HG02840 (cell line): ENCODE results near the gene YTHDF1.
"Not testable (repeated sequence)": the region's sequence is repeated elsewhere in the genome, so short reads cannot be mapped to it uniquely, and the experiment has no call there.

Source experiments
- ATAC-seq: cut with Tn5 transposase; IDR thresholded peaks from one replicate; pipeline ENCODE4 v1.9.1; 2021; ENCODE audit warnings: mild to moderate bottlenecking, moderate library complexity, moderate number of reproducible peaks; ENCODE audit not compliant: unreplicated experiment, low FRiP score

YTHDF1 gene

DNA sequence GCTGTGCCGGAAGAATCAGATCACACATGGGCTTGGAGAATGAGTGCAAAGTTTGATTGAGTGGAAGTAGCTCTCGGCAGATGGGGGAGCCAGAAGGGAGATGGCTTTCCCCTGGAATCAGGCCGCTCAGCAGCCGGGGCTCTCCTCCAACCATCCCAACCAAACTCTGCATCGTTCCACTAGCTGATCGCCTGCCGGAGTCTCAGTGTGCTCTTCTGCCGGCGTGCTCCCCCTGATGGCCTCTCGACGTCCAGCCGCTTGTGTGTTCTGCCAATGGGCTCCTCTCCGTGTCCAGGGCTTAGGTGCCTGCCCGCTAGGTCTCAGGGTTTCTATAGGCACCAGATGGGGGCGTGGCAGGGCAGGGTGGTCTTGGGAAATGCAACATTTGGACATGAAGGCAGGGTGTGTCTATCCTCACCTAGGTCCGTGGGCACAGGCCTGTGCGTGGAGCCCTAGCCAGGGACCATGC is 14.9 kb upstream of the YTHDF1 start:
- no peak for ATAC-seq

DNA sequence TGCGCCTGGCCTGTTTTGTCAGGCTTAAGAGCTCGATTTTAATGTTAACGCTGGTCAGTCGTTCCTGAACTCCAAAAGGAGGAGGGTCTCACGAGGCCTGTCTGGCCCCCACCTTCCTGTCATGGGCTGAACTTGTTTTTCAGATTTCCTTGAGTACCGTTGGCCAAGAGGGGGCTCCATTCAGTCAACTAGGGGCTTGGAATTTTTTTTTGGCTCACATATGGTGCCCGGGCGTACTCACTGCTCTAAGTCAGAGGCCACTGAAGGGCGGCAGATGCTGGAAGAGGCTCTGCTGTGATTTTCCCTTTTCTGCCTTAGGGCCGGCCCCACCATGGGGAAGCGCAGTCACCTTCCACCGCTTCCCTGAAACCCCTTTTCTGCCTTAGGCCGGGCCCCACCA is 12.9 kb upstream of the YTHDF1 start:
- ATAC-seq, result no peak

DNA sequence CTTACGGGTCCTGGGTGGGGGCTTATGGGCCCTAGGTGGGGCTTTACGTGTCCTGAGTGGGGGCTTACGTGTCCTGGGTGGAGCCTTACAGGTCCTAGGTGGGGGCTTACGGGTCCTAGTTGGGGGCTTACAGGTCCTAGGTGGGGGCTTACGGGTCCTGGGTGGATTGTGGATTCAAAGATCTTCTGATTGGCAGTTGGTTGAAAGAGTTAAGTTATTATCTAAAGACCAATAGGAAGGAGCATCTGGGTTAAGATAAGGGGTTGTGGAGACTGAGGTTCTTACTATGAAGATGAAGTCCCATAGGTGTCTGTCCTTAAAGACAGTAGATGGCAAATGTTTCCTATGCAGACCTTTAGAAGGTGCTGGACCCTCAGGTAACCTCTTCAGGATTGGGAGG is 11.3 kb upstream of the YTHDF1 start:
- no peak for ATAC-seq

DNA sequence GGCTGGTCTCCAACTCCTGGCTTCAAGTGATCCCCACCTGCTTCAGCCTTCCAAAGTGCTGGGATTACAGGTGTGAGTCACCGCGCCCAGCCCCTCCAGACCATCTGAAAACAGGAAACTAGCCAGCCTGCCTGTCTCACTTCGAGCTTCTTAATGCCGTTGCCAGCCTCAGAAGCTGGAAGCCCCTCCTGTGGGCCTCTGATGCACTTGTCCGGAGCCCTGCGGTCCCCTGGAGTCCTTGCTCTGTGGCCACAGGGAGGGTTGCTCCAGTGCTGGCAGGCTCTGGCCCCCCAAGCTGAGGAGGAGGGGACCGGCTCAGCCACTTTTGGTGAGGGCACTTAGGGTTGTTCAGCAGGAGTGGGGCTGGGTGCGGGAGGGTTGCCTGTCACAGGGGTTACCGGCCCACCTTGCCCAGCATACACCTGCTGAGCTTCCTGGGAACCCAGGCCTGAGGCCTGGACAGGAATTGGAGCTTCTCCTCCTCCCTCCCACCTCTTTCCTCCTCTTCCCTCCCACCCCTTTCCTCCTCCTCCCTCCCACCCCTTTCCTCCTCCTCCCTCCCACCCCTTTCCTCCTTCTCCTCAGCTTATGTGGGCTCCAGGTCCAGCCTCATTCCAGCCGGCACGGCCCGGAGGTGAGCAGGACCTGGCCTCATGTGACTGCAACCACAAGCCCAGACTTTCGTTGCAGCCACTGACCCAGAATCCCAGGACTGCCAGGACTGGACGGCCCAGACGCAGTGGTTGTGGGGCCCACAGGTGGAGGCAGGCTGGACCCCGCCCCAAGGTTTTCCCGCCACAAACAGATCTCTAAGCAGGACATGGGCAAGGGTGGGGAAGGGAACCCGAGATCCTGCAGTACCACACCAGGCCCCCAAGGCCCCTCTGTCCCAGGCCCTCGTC is 10.4 kb upstream of the YTHDF1 start:
- ATAC-seq, result no peak

DNA sequence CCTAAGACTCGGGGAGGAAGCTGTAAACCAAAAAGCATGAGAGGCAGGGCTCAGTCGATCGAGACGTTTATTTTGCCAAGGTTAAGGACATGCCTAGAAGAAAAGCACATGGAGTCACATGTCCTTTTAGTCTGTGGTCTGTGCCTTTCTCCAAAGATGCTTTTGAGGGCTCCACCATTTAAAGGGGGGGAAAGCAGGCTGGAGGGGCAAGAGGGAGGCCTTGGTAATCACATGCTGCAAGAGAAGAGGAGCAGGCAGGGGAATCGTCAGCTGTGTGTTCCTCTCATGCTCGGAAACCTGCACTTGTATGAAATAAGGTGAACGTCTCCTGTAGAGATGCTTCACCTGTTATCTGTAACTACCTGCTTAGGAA is 9.1 kb upstream of the YTHDF1 start:
- ATAC-seq, result no peak

DNA sequence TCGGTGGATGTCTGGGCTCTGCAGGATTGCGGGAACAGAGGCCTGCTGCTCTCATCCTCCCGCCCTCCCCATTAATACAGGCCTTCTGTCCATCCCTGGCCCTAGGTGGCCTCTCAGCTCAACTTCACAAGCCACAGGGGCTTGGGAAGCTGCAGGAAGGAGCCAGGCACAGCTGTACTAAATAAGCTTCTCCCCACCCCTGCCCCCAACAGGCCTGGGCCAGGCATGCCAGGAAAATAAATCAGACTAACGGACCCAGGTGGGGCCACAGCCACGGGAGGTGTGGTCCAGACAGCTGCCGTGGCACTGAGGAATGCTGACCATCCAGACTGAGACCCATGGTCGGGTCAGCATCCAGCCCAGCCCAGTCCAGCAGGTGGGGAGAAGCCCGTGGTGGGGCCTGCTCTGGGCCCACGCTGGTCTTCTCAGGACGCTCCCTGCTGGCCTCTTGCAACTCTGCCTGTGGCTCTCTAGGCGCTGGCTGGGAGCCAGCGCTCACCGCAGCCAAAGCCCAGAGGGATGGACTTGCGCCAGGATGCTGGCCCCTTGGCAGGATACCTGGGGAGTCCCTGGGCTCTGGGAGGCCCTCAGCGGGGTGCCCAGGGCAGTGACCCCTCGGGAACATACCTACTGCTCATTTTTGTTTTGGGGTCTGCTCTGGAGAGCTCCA is 8.6 kb upstream of the YTHDF1 start:
- no peak for ATAC-seq

DNA sequence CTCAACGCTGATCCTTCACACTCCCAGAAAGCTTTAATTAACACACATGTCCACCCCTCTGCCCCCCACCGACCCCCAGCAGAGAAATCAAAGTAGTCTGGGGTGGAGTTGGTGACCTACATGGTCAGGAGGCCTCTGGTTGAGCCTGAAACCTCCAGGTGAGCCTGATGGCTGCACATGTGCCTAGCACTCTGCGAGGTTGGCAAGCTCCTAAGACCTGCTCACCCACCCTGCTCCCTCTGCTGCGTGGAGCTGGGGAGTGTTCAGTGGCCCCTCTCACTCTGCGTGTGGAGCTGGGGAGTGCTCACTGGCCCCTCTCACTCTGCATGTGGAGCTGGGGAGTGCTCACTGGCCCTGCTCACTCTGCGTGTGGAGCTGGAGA is 7.9 kb upstream of the YTHDF1 start:
- ATAC-seq, result no peak

DNA sequence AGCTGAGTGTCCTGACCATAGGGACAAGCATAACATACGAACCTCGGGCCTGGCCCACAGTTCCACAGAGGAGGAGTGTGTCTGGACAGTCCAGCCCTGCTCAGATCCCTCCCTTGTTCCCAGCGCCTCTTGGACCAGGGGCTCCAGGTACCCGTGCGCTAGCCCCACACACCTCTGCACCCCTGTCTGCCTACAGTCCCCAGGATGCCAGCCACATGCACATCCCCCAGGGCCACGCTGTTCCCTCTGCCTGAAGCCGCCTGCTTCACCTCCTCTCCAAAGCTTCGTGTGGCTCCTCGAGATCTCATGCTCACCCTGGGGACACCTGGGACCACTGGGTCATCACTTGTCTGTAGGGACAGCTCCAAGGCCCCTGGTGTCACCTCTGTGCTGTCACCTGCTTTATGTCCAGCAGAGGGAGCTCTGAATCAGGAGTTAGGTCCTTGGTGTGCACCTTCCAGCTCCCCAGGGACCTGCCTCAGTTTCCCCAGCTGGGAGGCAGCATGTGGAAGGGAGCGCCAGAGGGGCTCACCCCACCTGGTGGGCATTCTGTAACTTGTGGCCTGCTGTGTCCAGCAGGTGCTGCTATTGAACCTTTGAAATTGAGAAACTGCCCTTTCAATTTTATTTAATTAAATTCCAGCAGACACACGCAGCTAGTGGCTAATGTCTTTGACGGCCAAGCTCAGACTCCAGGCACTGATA is 7.3 kb upstream of the YTHDF1 start:
- ATAC-seq, result no peak

DNA sequence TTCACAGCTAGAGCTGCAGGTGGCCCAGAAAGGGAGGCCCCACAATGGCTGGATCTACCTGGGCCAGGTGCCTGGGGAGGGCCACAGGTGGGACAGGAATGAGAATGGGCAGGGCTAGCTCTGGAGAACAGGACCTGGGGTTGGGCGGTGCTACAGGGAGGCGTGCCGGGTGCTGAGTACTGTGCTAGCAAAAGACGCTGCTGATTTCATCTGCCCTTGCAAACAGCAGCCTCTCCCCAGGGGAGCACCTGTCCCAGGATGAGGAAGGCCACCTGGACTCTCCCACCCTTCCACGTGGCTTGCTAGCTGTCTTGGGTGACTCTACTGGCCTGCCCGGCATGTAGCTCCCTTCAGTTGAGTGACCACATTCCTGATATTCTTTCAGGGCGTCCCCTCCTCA is 6.6 kb upstream of the YTHDF1 start:
- no peak for ATAC-seq

DNA sequence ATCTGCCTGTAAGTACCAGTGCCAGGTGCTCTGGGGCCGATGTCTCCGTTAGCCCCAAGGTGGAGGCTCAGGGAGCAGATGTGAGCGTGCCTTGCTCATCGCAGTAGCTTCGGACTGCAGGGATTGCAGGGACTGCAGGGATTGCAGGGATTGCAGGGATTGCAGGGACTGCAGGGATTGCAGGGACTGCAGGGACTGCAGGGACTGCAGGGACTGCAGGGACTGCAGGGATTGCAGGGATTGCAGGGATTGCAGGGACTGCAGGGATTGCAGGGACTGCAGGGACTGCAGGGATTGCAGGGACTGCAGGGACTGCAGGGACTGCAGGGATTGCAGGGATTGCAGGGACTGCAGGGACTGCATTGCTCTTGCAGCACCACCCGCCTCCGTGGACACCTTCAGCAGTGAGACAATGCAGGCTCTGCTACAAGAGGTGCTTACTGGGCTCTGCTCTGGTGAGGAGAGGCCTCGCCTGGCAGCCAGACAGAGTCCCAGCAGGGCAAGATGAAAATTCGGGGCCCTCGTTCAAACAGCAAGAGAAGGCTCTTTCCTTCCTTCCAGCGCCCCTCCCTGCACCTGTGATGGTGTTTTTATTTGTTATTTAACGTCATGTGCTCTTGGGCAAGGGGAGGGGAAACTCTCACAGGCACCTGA is 5.6 kb upstream of the YTHDF1 start:
- ATAC-seq, result not testable (repeated sequence)

DNA sequence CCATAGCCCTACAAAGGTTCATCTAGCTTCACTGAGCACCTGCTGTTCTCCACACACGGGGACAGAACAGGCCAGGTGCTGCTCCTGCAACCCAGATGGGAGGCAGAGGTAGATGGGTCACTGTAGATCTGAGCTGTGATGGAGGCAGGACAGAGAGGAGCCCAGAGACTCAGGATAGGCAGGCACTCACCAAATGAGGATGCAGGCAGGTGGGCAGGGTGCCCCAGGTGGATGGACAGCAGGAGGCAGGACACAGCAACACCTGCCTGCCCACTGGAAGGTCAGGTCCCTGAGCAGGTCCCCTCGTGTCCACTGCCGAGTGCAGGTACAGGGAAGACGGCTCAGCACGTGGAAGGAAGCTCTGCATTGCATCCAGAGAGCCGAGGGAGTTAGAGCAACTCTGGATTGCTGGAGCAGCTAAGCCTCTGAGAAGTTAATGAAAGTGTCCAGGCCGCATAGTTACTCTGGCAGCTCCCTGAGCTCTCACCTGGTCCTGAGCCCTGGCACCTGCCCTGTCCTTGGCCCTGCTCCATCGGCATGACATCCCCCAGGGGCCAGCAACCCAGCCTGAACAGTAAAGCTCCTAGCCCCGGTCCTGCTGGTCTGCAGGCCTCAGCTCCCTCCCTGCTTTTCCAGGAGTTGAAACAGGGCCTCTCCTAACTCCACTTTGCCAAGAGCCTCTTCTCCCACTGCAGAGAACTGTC is 4.9 kb upstream of the YTHDF1 start:
- no peak for ATAC-seq

DNA sequence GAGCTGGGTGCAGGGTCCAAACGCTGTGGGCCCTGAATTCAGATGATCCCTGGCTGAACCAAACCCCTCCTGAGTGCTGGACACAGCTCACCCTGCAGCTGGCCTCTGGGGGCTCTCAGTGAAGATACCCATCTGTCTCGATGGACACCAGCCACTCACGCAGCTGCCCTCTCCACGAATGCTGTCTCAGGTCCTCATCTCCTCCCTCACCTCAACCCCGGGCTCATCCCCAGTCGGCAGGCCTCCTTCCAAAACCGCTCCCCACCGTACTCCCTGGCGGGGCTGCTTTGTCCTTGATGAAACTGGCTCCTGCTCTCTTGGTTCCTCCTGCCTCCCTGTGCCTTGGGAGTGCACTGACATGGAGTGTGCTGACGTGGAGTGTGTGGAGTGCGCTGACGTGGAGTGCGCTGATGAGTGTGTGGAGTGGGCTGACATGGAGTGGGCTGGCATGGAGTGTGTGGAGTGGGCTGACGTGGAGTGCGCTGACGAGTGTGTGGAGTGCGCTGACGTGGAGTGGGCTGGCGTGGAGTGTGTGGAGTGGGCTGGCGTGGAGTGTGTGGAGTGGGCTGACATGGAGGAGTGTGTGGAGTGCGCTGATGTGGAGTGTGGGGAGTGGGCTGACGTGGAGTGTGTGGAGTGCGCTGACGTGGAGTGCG is 4.1 kb upstream of the YTHDF1 start:
- no peak for ATAC-seq

DNA sequence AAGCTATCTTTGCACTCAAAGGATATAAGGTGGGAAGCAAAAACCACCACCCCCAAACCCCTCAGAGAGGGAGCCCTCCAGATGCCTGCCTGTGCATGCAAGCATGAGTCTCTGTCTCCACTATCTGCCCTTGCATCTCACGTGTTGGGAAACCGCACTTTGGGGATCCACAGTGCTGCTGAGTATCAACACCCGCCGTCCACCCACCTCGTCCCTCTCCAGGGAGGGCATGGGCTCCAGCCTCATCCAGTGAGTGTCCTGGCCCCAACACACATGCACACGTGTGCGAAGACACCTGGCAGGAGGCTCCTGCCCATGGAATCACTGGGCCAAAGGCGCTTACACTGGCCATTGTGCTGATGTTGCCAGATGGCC is 3.5 kb upstream of the YTHDF1 start:
- no peak for ATAC-seq

DNA sequence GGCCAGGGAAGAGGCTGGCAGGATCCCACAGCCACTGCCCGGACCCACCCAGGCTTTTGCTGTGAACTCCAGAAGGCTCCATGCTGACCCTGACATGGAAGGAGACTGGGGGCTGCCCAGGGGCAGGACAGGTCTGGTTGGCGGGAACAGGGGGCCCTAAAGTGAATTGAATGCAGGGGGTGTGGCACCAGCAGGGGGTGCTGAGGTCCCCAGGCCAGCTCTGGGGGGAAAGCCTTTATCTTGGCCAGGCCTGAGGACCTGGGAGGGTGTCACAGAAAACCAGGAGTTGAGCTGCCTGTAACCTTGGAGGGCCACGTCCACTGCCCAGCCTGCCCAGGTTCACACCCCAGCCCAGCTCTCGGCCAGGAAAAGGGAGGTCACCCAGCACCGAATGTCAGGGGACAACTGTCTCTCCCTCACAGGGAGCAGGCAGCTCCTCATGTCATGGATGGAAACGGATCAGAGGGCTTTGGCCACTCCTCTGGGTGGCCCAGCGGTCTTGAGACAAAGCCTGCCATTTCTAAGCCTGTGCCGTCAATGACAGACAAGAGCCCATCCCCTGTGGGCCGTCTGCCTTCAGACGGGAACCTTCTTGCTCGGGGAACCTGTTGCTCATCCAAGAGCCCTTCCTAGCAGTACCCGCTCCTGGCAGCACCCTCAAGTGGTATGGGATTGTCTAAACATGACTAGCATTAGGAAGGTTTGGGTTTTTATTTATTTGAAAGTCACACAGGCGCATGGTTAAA is 2.9 kb upstream of the YTHDF1 start:
- no peak for ATAC-seq

DNA sequence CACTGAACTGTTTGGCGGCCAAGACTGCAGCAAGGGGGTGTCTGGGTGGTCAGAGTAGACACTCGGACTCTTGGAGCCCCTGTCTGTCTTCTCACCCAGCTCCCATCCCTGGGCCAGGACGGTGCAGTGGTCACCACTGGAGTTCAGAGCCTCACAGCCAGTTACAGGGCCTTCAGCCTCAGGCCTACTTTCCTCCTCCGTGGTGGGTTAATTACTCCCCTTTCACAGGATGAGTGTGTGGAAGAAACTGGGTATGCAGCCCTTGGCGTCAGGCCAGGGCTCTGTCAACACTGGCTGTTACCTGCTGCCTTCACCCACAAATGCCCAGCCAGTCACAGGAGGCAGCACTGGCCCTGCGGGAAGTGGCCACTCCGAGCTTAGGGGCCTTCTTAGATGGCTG is 1.8 kb upstream of the YTHDF1 start:
- no peak for ATAC-seq

DNA sequence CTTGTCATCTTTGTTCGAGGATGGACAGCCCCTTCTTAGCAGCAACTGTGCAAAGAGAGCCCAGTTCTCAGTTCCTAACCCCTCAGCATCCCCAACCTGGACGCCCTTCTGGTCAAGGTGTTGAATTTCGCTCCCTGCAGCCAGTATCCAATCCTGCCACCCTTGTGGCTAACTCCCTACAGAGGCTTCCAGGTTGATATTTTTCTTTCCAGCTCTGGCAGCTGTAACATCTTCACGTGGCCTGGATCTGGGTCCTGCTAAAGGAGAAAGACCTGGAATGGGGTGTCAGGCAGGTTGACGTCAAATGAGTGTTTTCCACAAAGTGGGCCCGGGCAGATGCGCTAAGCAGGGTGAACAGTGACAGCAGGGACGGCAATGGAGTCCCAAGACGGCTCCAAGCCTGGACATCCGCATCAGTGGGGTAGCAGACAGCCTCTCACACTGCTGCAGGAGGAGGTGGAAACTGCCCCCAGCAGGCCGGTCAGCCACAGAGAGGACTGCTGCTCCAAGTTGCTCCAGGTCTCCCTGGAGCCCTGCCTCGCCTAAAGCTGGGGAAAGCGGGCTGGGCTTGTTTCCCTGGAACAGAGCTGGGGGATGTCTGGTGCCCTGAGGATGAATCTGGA is 1.0 kb upstream of the YTHDF1 start:
- ATAC-seq, result no peak

DNA sequence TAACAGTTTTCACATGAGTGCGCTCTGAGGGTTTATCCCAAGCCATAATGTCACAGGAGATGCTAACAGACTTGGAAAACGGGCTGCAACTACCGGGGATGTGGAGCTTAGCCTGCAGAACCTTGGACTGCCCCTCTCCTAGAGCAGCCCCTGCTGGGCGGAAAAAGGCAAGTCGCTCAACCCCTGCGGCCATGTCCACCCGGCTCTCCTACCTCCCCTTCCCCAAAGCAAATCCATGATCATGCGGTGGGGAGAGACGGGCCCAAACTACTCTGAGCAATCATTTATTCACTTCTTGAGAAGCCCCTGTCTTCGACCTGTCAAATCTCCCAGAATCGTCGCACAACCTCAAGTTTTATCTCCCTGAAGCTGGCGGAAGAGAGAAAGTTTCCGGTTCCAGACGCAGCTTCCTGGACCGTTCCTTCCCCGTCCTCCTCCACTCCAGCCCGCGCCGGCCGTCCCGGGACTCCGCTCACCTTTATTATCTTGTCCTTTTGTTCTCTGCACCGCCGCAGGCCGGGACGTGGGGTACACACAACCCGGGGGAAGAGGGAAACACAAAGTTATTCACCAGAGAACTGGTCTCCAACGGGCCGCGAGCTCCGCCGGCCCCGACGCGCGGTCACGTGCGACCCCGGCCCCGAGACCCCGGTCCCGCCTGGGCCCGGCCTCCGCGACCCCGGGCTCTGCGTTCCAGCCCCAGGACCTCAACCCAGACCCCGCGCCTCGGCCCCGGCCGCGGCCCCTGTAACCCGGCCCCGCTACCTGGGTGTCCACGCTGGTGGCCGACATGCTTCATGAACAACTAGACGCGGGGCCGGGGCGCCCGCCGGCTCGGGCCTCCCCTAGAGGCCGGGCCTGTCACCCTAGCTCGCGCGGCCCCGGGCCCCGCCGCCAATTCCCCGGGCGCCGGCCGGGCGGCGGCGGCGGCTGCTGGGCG is 560 bp downstream of the YTHDF1 start:
- peak; percentile 27 for ATAC-seq

DNA sequence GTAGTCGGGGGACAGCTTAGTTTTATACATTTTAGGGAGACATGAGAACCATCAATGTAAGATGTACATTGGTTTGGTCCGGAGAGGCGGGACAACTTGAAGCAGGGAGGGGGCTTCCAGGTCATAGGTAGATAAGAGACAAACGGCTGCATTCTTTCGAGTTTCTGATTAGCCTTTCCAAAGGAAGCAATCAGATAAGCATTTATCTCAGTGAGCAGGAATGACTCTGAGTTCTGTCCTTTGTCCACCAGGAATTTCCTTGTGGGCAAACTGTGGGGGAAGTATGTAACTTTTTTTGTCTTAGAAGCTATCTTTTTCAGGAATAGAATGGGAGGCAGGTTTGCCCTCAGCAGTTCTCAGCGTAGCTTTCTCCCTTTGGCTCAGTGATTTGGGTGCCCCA is 1.4 kb downstream of the YTHDF1 start:
- ATAC-seq, result no peak
